SK-N-MC (cell line): ENCODE measurements around the gene HOXC6.

Experiments
- EZH2 ChIP-seq: fragments of 200-600 bp; sonication (generic); IDR thresholded peaks from one replicate; pipeline ENCODE4 v1.6.1; 2017; ENCODE audit warnings: antibody characterized with exemption
- FOXP2 ChIP-seq: optimal IDR thresholded peaks from 2 replicates; pipeline ENCODE3; 2011; ENCODE audit warnings: mild to moderate bottlenecking, moderate library complexity; ENCODE audit not compliant: insufficient read depth; ENCODE audit errors: extremely low read length, control extremely low read depth
- POLR2AphosphoS5 ChIP-seq: IDR thresholded peaks from 2 replicates; pipeline ENCODE4 v1.6.1; 2012; ENCODE audit warnings: mild to moderate bottlenecking, low read depth, low read length, borderline replicate concordance

GRCh38 chr12:54068418-54069070 is 40.3 kb downstream of the HOXC6 start:
- no peak for TF ChIP-seq EZH2
- TF ChIP-seq POLR2AphosphoS5: no peak
- TF ChIP-seq FOXP2: no peak
